ENCODE results near the gene RPP25. TPM values are rescaled to one million over a fixed set of nuclear protein-coding genes. Genes with fewer than 3 reads are reported as not detected.

RPP25 gene
- total and polyA plus RNA-seq, 5 donors, result 3.5 to 8.1 (median 6.1) TPM

GRCh38 chr15:74963213-74963612, 6.6 kb upstream of the RPP25 start:
- no peak overlapping the region for H3K27ac ChIP-seq (ENCODE audit: low read length)
- peaks cover 2% of the 10 kb centered on the region for H3K4me1 ChIP-seq (ENCODE audit: control insufficient read depth, insufficient read depth, low read length)
- no peak for ATAC-seq
- H3K9me3 ChIP-seq (ENCODE audit: control insufficient read depth, low read length), result no peaks in the 10 kb centered on the region
- intact Hi-C loops (cut with DNase I), result no loop called here
- DNase-seq, result no peak
- WGBS, result 69% methylated on average over 4 of the region's 4 CpGs
- H3K27me3 ChIP-seq (ENCODE audit: control insufficient read depth, insufficient read depth), result no peaks in the 10 kb centered on the region
- no peak overlapping the region for H3K4me3 ChIP-seq (ENCODE audit: low read length)

- Histone ChIP-seq H3K9me3 (ENCODE audit: control insufficient read depth, low read length) (no peaks in the 10 kb centered on the region), H3K27me3 (ENCODE audit: control insufficient read depth, insufficient read depth) (no peaks in the 10 kb centered on the region), H3K4me1 (ENCODE audit: control insufficient read depth, insufficient read depth, low read length) (peaks cover 2% of the 10 kb centered on the region), H3K4me3 (ENCODE audit: low read length) (no peak overlapping the region), H3K27ac (ENCODE audit: low read length) (no peak overlapping the region)
- DNase-seq (no peak), ATAC-seq (no peak)
- intact Hi-C loops (cut with DNase I), result no loop called here
- WGBS, result 79% methylated on average over 2 of the region's 2 CpGs
Observed at GRCh38 chr15:74962671-74963070, 6.1 kb upstream of the RPP25 start.

- WGBS, result 89% methylated on average over 8 of the region's 8 CpGs
- DNase-seq (no peak), ATAC-seq (no peak)
- intact Hi-C loops (cut with DNase I), result no loop called here
- H3K9me3 ChIP-seq (ENCODE audit: control insufficient read depth, low read length), result no peaks in the 10 kb centered on the region
- no peak overlapping the region for H3K4me3 ChIP-seq (ENCODE audit: low read length)
- H3K27me3 ChIP-seq (ENCODE audit: control insufficient read depth, insufficient read depth), result no peaks in the 10 kb centered on the region
- H3K27ac ChIP-seq (ENCODE audit: low read length), result no peak overlapping the region
- peaks cover 2% of the 10 kb centered on the region for H3K4me1 ChIP-seq (ENCODE audit: control insufficient read depth, insufficient read depth, low read length)
Observed at GRCh38 chr15:74962219-74962618, 5.6 kb upstream of the RPP25 start.

- 60% methylated on average over 5 of the region's 5 CpGs for WGBS
- Histone ChIP-seq H3K27ac (ENCODE audit: low read length) (no peak overlapping the region), H3K27me3 (ENCODE audit: control insufficient read depth, insufficient read depth) (no peaks in the 10 kb centered on the region), H3K4me1 (ENCODE audit: control insufficient read depth, insufficient read depth, low read length) (peaks cover 2% of the 10 kb centered on the region), H3K9me3 (ENCODE audit: control insufficient read depth, low read length) (no peaks in the 10 kb centered on the region), H3K4me3 (ENCODE audit: low read length) (no peak overlapping the region)
- DNase-seq (no peak), ATAC-seq (no peak)
- intact Hi-C loops (cut with DNase I), result no loop called here
Observed at GRCh38 chr15:74961616-74962015, 5.0 kb upstream of the RPP25 start.

DNA sequence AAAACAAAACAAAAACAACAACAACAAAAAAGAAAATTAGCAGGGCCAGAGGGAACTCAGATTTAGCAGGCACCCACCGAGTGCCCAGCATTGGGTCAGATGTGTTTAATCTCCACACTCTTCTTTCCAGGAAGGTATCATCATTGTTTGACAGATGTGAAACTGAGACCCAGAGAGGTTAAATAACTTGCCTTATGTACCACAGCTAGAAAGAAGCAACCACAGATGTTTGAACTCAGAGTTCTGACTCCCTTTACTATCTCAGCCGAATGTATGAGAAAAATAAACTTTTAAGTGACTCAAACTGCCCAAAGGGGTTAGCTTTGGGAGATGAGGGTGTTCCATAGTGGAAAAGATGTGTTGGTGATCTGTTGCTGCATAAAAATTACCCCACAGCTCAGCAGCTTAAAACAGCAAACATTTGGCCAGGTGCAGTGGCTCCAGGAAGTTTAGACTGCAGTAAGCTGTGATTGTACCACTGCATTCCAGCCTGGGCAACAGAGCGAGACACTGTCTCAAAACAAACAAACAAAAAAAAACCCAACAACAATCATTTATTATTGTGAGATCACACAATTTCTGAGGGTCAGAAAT, 4.5 kb upstream of the RPP25 start:
- no peak for ATAC-seq
- WGBS, result 53% methylated on average over 3 of the region's 3 CpGs
- Histone ChIP-seq H3K9me3 (ENCODE audit: control insufficient read depth, low read length) (no peaks in the 10 kb centered on the region), H3K27ac (ENCODE audit: low read length) (no peak overlapping the region), H3K27me3 (ENCODE audit: control insufficient read depth, insufficient read depth) (no peaks in the 10 kb centered on the region), H3K4me1 (ENCODE audit: control insufficient read depth, insufficient read depth, low read length) (peaks cover 2% of the 10 kb centered on the region), H3K4me3 (ENCODE audit: low read length) (no peak overlapping the region)
- DNase-seq, result no peak
- intact Hi-C loops (cut with DNase I), result no loop called here

- DNase-seq (no peak), ATAC-seq (no peak)
- whole genome bisulfite sequencing, result 65% methylated on average over 1 of the region's 1 CpG
- Histone ChIP-seq H3K4me1 (ENCODE audit: control insufficient read depth, insufficient read depth, low read length) (peaks cover 5% of the 10 kb centered on the region), H3K27me3 (ENCODE audit: control insufficient read depth, insufficient read depth) (no peaks in the 10 kb centered on the region), H3K4me3 (ENCODE audit: low read length) (no peak overlapping the region), H3K27ac (ENCODE audit: low read length) (no peak overlapping the region), H3K9me3 (ENCODE audit: control insufficient read depth, low read length) (no peaks in the 10 kb centered on the region)
- intact Hi-C loops (cut with DNase I), result no loop called here
Observed at GRCh38 chr15:74960286-74960685, 3.7 kb upstream of the RPP25 start.

DNA sequence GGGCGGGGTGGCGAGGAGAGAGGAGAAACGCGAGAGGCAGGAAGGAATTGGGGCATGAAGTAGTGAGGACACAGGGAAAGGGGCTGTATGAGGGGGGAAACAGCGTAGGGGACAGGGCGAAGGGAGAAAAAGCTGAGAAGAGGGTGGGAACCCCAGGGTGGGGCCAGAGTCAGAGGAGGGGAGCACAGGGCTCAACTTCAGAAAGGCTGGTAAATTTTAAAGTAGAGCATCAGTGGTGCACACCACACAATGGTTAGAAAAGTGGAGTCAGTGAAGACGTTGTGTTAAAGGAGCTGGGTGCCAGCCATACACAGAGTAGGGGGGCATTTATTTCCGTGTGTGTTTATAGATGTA, 3.0 kb upstream of the RPP25 start:
- ATAC-seq, result no peak
- H3K27me3 ChIP-seq (ENCODE audit: control insufficient read depth, insufficient read depth), result no peaks in the 10 kb centered on the region
- DNase-seq, result no peak
- H3K4me1 ChIP-seq (ENCODE audit: control insufficient read depth, insufficient read depth, low read length), result peaks cover 5% of the 10 kb centered on the region
- intact Hi-C loops (cut with DNase I), result loop anchor here in 1 of 4 donors (10.0 kb wide), 1 partner anchor 325 kb away; no protein-coding TSS in a partner anchor
- 23% methylated on average over 8 of the region's 8 CpGs for WGBS
- H3K4me3 ChIP-seq (ENCODE audit: low read length), result peak overlapping the region; percentile 57
- no peaks in the 10 kb centered on the region for H3K9me3 ChIP-seq (ENCODE audit: control insufficient read depth, low read length)
- no peak overlapping the region for H3K27ac ChIP-seq (ENCODE audit: low read length)

GRCh38 chr15:74958908-74959585, 2.5 kb upstream of the RPP25 start:
- 5% methylated on average over 47 of the region's 47 CpGs for WGBS
- Histone ChIP-seq H3K27ac (ENCODE audit: low read length) (no peak overlapping the region), H3K4me3 (ENCODE audit: low read length) (peak overlapping the region; percentile 57), H3K4me1 (ENCODE audit: control insufficient read depth, insufficient read depth, low read length) (peaks cover 5% of the 10 kb centered on the region), H3K9me3 (ENCODE audit: control insufficient read depth, low read length) (no peaks in the 10 kb centered on the region), H3K27me3 (ENCODE audit: control insufficient read depth, insufficient read depth) (no peaks in the 10 kb centered on the region)
- intact Hi-C loops (cut with DNase I), result loop anchor here in 1 of 4 donors (10.0 kb wide), 1 partner anchor 324 kb away; no protein-coding TSS in a partner anchor
- ATAC-seq (no peak), DNase-seq (no peak)

DNA sequence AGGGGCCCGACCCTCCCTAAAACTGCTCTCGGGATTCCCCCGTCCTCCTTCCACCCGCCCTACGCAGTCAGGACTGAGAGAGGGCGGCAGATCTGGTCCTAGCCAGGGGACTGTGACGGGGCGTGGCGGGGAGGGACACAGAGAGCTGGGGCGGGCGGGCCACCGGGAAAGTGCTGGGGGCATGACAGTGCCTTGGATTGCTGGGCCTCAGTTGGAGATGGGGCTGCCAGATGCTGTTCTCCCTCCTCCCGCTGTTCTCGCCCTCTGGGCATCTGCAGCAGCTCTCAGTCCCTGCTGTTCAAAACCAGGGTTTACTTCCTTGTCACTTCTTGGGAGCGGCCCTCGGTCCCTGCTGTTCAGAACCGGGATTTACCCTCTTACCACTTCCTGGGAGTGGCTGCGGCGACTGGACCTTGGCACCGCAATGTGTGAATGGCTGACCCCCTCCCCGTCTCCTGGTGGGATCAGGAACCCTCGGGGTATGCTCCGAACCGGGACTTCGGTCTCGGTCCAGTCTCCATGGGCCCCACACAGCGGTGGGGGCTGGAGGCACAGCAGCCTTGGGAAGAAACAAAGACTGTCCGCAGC, 1.8 kb upstream of the RPP25 start:
- intact Hi-C loops (cut with DNase I), result loop anchor here in 1 of 4 donors (10.0 kb wide), 1 partner anchor 324 kb away; no protein-coding TSS in a partner anchor
- WGBS, result 3% methylated on average over 28 of the region's 28 CpGs
- Histone ChIP-seq H3K4me1 (ENCODE audit: control insufficient read depth, insufficient read depth, low read length) (peaks cover 5% of the 10 kb centered on the region), H3K9me3 (ENCODE audit: control insufficient read depth, low read length) (no peaks in the 10 kb centered on the region), H3K27me3 (ENCODE audit: control insufficient read depth, insufficient read depth) (no peaks in the 10 kb centered on the region), H3K27ac (ENCODE audit: low read length) (peak overlapping the region; percentile 40), H3K4me3 (ENCODE audit: low read length) (peak overlapping the region; percentile 57)
- ATAC-seq (peak; percentile 48), DNase-seq (peak; percentile 71 to 88 (median 87))

DNA sequence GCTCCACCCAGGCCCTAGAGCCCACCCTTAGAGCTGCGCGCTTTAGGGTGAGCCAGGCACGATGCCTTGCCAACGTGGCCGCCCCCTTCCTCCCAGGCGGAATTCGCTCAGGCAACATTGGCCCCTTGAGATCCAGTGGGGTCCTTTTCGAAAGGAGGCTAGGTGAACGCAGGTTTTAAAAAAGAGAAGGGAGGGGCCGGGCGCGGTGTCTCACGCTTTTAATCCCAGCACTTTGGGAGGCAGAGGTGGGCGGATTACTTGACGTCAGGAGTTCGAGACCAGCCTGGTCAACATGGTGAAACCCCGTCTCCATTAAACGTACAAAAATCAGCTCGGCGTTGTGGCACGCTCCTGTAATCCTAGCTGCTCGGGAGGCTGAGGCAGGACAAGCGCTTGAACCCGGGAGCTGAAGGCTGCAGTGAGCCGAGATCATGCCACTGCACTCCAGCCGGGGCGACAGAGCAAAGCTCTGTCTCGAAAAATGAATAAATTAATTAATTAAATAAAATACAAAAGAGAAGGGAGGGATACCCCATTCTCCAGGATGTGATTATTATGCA, 984 bp upstream of the RPP25 start:
- no peaks in the 10 kb centered on the region for H3K9me3 ChIP-seq (ENCODE audit: control insufficient read depth, low read length)
- peaks cover 5% of the 10 kb centered on the region for H3K4me1 ChIP-seq (ENCODE audit: control insufficient read depth, insufficient read depth, low read length)
- H3K27me3 ChIP-seq (ENCODE audit: control insufficient read depth, insufficient read depth), result no peaks in the 10 kb centered on the region
- H3K27ac ChIP-seq (ENCODE audit: low read length), result no peak overlapping the region
- 6% methylated on average over 28 of the region's 28 CpGs for WGBS
- no peak for ATAC-seq
- peak in 1 of 3 donors; percentile 21 for DNase-seq
- H3K4me3 ChIP-seq (ENCODE audit: low read length), result peak overlapping the region; percentile 57
- intact Hi-C loops (cut with DNase I), result loop anchor here in 1 of 4 donors (10.0 kb wide), 1 partner anchor 323 kb away; no protein-coding TSS in a partner anchor
